ENCODE results near the gene PUS7L.

- TF ChIP-seq CTCF (IDR thresholded peaks at IDR 0.05; ENCODE audit: low read depth, low read length, poor library complexity, severe bottlenecking) = no peak
- no peak for TF ChIP-seq EZH2phosphoT487 (IDR thresholded peaks at IDR 0.05; ENCODE audit: borderline replicate concordance, low read length)
Measured at GRCh38 chr12:43737646-43738045, 20.9 kb downstream of the PUS7L start.
